ENCODE data around the gene STX18.

GRCh38 chr4:4491396-4491893 is 50.4 kb downstream of the STX18 start:
- TF ChIP-seq, protein P1, sequence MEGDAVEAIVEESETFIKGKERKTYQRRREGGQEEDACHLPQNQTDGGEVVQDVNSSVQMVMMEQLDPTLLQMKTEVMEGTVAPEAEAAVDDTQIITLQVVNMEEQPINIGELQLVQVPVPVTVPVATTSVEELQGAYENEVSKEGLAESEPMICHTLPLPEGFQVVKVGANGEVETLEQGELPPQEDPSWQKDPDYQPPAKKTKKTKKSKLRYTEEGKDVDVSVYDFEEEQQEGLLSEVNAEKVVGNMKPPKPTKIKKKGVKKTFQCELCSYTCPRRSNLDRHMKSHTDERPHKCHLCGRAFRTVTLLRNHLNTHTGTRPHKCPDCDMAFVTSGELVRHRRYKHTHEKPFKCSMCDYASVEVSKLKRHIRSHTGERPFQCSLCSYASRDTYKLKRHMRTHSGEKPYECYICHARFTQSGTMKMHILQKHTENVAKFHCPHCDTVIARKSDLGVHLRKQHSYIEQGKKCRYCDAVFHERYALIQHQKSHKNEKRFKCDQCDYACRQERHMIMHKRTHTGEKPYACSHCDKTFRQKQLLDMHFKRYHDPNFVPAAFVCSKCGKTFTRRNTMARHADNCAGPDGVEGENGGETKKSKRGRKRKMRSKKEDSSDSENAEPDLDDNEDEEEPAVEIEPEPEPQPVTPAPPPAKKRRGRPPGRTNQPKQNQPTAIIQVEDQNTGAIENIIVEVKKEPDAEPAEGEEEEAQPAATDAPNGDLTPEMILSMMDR (IDR thresholded peaks at IDR 0.05) = no peak
- no peak for TF ChIP-seq POLR2A (IDR thresholded peaks at IDR 0.05)
